ENCODE measurements around the gene EPB42.

The EPB42 gene

DNA sequence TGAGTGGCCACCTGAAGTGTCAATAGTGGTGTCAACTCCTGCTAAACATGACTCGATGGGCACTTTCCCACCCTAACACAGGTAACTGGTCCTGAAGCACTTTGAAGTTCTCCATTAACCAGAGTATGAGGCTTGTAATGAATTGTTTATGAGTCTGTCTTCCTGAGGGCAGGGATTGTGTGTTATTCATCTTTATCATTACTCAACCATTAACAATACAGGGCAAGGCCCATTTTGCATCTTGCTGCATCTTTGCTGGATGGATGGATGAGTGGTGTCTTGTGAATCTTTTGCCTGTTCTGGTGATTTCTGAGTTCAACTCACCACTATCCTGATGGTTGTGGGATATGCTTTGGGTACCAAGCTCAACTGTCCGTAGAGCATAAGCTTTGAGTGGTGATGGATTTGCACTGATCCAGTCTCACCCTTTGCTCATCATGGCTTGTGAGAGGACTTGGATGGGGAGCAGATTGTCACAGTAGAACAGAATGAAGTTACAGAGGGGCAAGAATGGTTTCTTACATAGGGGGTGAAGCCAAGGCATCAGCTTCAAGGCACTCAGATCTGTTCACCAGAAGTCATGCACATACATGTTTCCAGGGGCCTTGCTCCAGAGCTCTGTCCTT lies 22.3 kb upstream of the EPB42 start:
- no peak overlapping the region for H3K27ac ChIP-seq
- H3K4me3 ChIP-seq: no peak overlapping the region
- TF ChIP-seq CTCF (IDR thresholded peaks at IDR 0.05): no peak
- DNase-seq (ENCODE audit: low spot score): peak; percentile 4

- no peak overlapping the region for H3K4me3 ChIP-seq
- no peak for TF ChIP-seq CTCF (IDR thresholded peaks at IDR 0.05)
- no peak overlapping the region for H3K27ac ChIP-seq
- peak; percentile 54 for DNase-seq (ENCODE audit: low spot score)
These were observed 21.8 kb upstream of the EPB42 start for GRCh38 chr15:43242616-43243015.

DNA sequence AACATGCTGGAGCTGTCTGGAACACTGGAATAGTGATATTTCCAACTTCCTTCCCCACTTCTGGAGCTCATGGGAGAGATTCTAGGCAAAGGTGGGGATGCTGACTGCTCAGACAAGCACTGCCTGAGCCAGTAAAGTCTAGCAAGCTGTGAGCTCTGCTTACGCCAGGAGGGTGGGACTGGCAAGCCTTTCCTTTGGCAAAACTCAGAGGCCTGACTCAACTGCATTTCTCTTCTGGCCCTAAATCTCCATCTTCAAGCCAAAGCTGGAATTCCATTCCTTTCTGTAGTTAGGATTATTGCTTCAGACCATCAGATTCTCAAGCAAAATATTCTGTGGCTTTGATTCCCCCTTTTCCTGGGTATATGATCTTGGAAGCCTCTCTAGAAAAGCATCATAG lies 20.3 kb upstream of the EPB42 start:
- Histone ChIP-seq H3K4me3 (no peak overlapping the region), H3K27ac (peak overlapping the region in 1 of 2 donors; percentile 53)
- TF ChIP-seq CTCF (IDR thresholded peaks at IDR 0.05): no peak
- DNase-seq (ENCODE audit: low spot score): peak; percentile 73

- no peak overlapping the region for H3K27ac ChIP-seq
- TF ChIP-seq CTCF (IDR thresholded peaks at IDR 0.05): no peak
- H3K4me3 ChIP-seq: no peak overlapping the region
- peak; percentile 8 for DNase-seq (ENCODE audit: low spot score)
These were observed 19.1 kb upstream of the EPB42 start for GRCh38 chr15:43239732-43240491.

DNA sequence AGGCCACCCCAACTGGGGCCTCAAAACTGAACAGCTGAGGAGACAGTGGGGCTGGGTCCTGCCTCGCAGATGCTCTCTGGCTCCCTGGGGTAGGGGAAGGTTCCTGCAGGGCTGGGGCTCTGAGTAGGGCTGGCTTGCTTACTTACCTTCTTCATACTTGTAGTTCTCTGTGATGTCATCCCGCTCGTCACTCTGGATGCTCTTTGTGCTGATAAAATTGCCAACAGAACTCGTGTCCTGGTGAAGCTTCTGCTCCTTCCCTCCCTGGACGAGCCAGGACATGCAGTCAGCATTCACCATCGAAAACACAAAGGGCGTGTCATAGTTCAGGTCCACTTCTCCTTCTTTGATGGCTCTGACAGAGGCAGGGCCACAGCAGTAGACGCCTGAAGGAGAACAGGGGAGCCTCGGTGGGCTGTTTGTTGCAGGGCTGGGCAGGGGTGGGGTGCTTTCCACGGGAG lies 17.9 kb upstream of the EPB42 start:
- no peak overlapping the region for H3K4me3 ChIP-seq
- TF ChIP-seq CTCF (IDR thresholded peaks at IDR 0.05): no peak
- H3K27ac ChIP-seq: no peak overlapping the region
- DNase-seq (ENCODE audit: low spot score): peak; percentile 59

DNA sequence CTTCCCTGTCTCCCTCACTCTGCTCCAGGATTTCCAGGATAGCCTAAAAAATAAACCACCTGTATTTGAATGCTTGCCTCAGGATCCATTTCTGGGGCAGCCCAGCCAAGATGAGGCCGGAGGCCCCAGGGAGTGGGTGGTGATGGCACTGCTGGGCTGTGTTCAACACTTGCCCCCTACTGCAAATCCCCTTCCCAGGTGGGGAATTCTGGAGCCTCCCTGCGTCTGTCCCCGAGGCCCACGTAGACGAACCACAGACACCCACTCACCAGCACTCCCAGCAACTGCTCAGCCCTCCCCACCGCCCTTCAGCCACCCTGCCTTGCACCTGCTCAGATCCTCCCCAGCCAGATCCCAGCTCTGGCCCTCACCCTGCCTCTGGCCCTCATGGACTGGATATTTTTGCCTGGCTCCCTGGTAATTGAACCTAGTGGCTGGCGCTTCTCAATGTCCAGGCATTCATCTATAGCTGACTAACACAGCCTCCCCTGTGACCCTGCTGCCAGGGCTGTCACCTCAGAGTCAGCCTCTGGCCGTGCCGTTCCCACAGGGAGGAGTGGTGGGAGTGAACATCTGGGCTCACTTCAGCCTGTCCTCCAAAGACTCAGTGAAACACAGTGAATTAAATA lies 17.1 kb upstream of the EPB42 start:
- no peak for DNase-seq (ENCODE audit: low spot score)
- no peak overlapping the region for H3K27ac ChIP-seq
- no peak overlapping the region for H3K4me3 ChIP-seq
- TF ChIP-seq CTCF (IDR thresholded peaks at IDR 0.05): no peak

All from coronary artery (tissue), 2 donors.